HepG2 (cell line): ENCODE results near the gene C2CD2. TPM values are rescaled to one million over a fixed set of nuclear protein-coding genes. Genes with fewer than 3 reads are reported as not detected.

ENCODE experiments used
- BHLHE40 ChIP-seq: IDR thresholded peaks from 2 replicates; pipeline ENCODE4 v1.6.1; 2011; ENCODE audit warnings: low read length, improper control_type of control experiment
- EP300 ChIP-seq, 3 experiments: sonication (generic) in 1 of 3; formaldehyde crosslinking in 1 of 3; IDR thresholded peaks; 2 replicates each; pipeline versions ENCODE4 v1.5.1 to v1.6.1; 2011 to 2020; ENCODE audit warnings: low read depth in 2 of 3, low read length in 2 of 3, borderline replicate concordance in 1 of 3, improper control_type of control experiment in 1 of 3, mild to moderate bottlenecking in 1 of 3, missing genetic modification reagents in 1 of 3, moderate library complexity in 1 of 3
- FOSL2 ChIP-seq: sonication (generic); formaldehyde crosslinking; IDR thresholded peaks from 2 replicates; pipeline ENCODE4 v1.4.0; 2020; ENCODE audit warnings: missing genetic modification reagents
- HIVEP1 ChIP-seq: sonication (generic); formaldehyde crosslinking; IDR thresholded peaks from 2 replicates; pipeline ENCODE4 v1.4.0; 2020; ENCODE audit warnings: mild to moderate bottlenecking, missing genetic modification reagents
- HMG20A ChIP-seq: IDR thresholded peaks from 2 replicates; pipeline ENCODE4 v1.6.1; 2016; ENCODE audit warnings: borderline replicate concordance
- HNRNPLL ChIP-seq: fragments of 200-400 bp; formaldehyde crosslinking; IDR thresholded peaks from 2 replicates; pipeline ENCODE4 v1.6.1; 2017; ENCODE audit warnings: mild to moderate bottlenecking, low read depth, low read length; ENCODE audit not compliant: poor library complexity, severe bottlenecking
- HOXA5 ChIP-seq: sonication (generic); formaldehyde crosslinking; IDR thresholded peaks from 2 replicates; pipeline ENCODE4 v1.4.0; 2020; ENCODE audit warnings: missing genetic modification reagents
- MTA3 ChIP-seq: sonication (generic); formaldehyde crosslinking; IDR thresholded peaks from 2 replicates; pipeline ENCODE4 v1.4.0; 2020; ENCODE audit warnings: missing genetic modification reagents
- MXD3 ChIP-seq: IDR thresholded peaks from 2 replicates; pipeline ENCODE4 v1.6.1; 2016; ENCODE audit warnings: mild to moderate bottlenecking, missing biosample characterization, missing genetic modification reagents
- NFATC3 ChIP-seq: sonication (generic); formaldehyde crosslinking; IDR thresholded peaks from 2 replicates; pipeline ENCODE4 v1.5.1; 2020; ENCODE audit warnings: mild to moderate bottlenecking, missing genetic modification reagents
- NR2F2 ChIP-seq: IDR thresholded peaks from 2 replicates; pipeline ENCODE4 v1.6.1; 2012; ENCODE audit warnings: low read depth, inconsistent platforms, borderline replicate concordance
- NR2F6 ChIP-seq, 2 experiments: IDR thresholded peaks; 2 replicates each; pipeline ENCODE4 v1.6.1; 2016; ENCODE audit warnings: antibody characterized with exemption in 1 of 2, mild to moderate bottlenecking in 1 of 2
- PHF21A ChIP-seq: sonication (generic); formaldehyde crosslinking; IDR thresholded peaks from 2 replicates; pipeline ENCODE4 v1.5.0; 2020; ENCODE audit warnings: mild to moderate bottlenecking, missing genetic modification reagents
- POLR2G ChIP-seq: fragments of 200-400 bp; formaldehyde crosslinking; IDR thresholded peaks from 2 replicates; pipeline ENCODE4 v1.6.1; 2018; ENCODE audit warnings: mild to moderate bottlenecking, low read depth, low read length, moderate library complexity
- SAP130 ChIP-seq: IDR thresholded peaks from 2 replicates; pipeline ENCODE4 v1.6.1; 2016; ENCODE audit warnings: low read depth
- SRY ChIP-seq: sonication (generic); formaldehyde crosslinking; IDR thresholded peaks from 2 replicates; pipeline ENCODE4 v1.8.0; 2022; ENCODE audit warnings: mild to moderate bottlenecking, missing genetic modification reagents
- UBTF ChIP-seq: sonication (generic); formaldehyde crosslinking; IDR thresholded peaks from 2 replicates; pipeline ENCODE4 v1.4.0; 2020; ENCODE audit warnings: mild to moderate bottlenecking, missing genetic modification reagents
- ZNF296 ChIP-seq: sonication (generic); formaldehyde crosslinking; conservative IDR thresholded peaks from 2 replicates; pipeline ENCODE4 v1.5.0; 2020; ENCODE audit warnings: mild to moderate bottlenecking, missing genetic modification reagents
- ZNF350 ChIP-seq: sonication (generic); formaldehyde crosslinking; IDR thresholded peaks from 2 replicates; pipeline ENCODE4 v1.4.0; 2020; ENCODE audit warnings: mild to moderate bottlenecking, low read depth, missing genetic modification reagents, borderline replicate concordance
- ZNF572 ChIP-seq: sonication (generic); formaldehyde crosslinking; IDR thresholded peaks from 2 replicates; pipeline ENCODE4 v1.5.1; 2020; ENCODE audit warnings: mild to moderate bottlenecking, missing genetic modification reagents
- ZNF761 ChIP-seq: sonication (generic); formaldehyde crosslinking; conservative IDR thresholded peaks from 2 replicates; pipeline ENCODE4 v1.4.0; 2020; ENCODE audit warnings: mild to moderate bottlenecking, missing genetic modification reagents
- ZNF792 ChIP-seq: IDR thresholded peaks from 2 replicates; pipeline ENCODE4 v1.6.1; 2016
- ZNF800 ChIP-seq: sonication (generic); formaldehyde crosslinking; IDR thresholded peaks from 2 replicates; pipeline ENCODE4 v1.4.0; 2020; ENCODE audit warnings: missing genetic modification reagents
- ZSCAN20 ChIP-seq: sonication (generic); formaldehyde crosslinking; IDR thresholded peaks from 2 replicates; pipeline ENCODE4 v1.4.0; 2020; ENCODE audit warnings: missing genetic modification reagents, mild to moderate bottlenecking, borderline replicate concordance
- polyA plus RNA-seq, 8 experiments: library from polyadenylated mRNA; depleted of rRNA in 3 of 8; stranded (reverse) in 7 of 8; unstranded in 1 of 8; fragments of >200 nt; fragmentation: Illumina TruSeq in 4 of 8; extraction: Trizol in 4 of 8; gene quantifications; 2 replicates each; pipeline versions ENCODE4 v1.2.1 to v1.2.3, GENCODE V29; 2011 to 2016; ENCODE audit warnings: low read depth in 4 of 8, missing spikeins in 1 of 8, mixed read lengths in 1 of 8; ENCODE audit not compliant: insufficient read depth in 1 of 8
- total RNA-seq, 5 experiments: library from RNA; depleted of rRNA; stranded (reverse); fragments of >200 nt; fragmentation: Illumina TruSeq; extraction: Trizol; gene quantifications; 2 replicates each; pipeline ENCODE4 v1.2.3, GENCODE V29; 2016; ENCODE audit warnings: low read depth in 1 of 5

C2CD2 gene
- total and polyA plus RNA-seq, 2 of the 13 experiments (the other 11 are each of a cell fraction or from before 2014, with no cell fraction given) = 12.5 to 19.7 TPM

GRCh38 chr21:41932576-41933312 is 21.1 kb downstream of the C2CD2 start (continued):
- TF ChIP-seq HIVEP1 (CRISPR knock-in tag) = peak; percentile 60; the same call in 1 of the 2 replicates
- no peak for TF ChIP-seq ZNF800
- TF ChIP-seq PHF21A (CRISPR knock-in tag) = peak; percentile 69
- peak; percentile 61 for TF ChIP-seq UBTF (CRISPR knock-in tag)
- peak; percentile 60; the same call in 1 of the 2 replicates for TF ChIP-seq MXD3 (CRISPR knock-in tag)
- TF ChIP-seq HMG20A (CRISPR knock-in tag) = 0 out of 2 replicates have a peak, but pooled peaks have one; percentile 13
- TF ChIP-seq NR2F2 = peak; percentile 36; the same call in 1 of the 2 replicates
- TF ChIP-seq MTA3 (CRISPR knock-in tag) = no peak
- peak in 1 of 2 experiments; percentile 21; a peak in 1 of 4 replicates for TF ChIP-seq EP300 (IDR thresholded peaks at IDR 0.05; ENCODE audit: low read depth in 2 of 2, low read length in 2 of 2)
- TF ChIP-seq EP300 (CRISPR knock-in tag; IDR thresholded peaks at IDR 0.05; ENCODE audit: borderline replicate concordance) = no peak
- TF ChIP-seq HNRNPLL = peak; percentile 40
- no peak for TF ChIP-seq POLR2G
- TF ChIP-seq NFATC3 (CRISPR knock-in tag) = no peak
- peak; percentile 58 for TF ChIP-seq SAP130 (CRISPR knock-in tag)
- TF ChIP-seq ZNF572 (CRISPR knock-in tag) = no peak
- TF ChIP-seq ZSCAN20 = peak; percentile 95
- peak; percentile 57; the same call in 1 of the 2 replicates for TF ChIP-seq ZNF350 (CRISPR knock-in tag)
- no peak for TF ChIP-seq ZNF761
- 0 out of 2 replicates have a peak, but pooled peaks have one; percentile 7 for TF ChIP-seq NR2F6 (IDR thresholded peaks at IDR 0.05)
- TF ChIP-seq NR2F6 (CRISPR knock-in tag; IDR thresholded peaks at IDR 0.05) = no peak
- TF ChIP-seq BHLHE40 = 0 out of 2 replicates have a peak, but pooled peaks have one; percentile 7
- no peak for TF ChIP-seq ZNF792 (CRISPR knock-in tag)
- 0 out of 2 replicates have a peak, but pooled peaks have one; percentile 43 for TF ChIP-seq ZNF296 (CRISPR knock-in tag)
- TF ChIP-seq FOSL2 = peak; percentile 82
- TF ChIP-seq SRY (CRISPR knock-in tag) = no peak
- no peak for TF ChIP-seq HOXA5 (CRISPR knock-in tag)
